ENCODE measurements around the gene CLTA.

GRCh38 chr9:36158917-36159316 lies 31.8 kb upstream of the CLTA start:
- TF ChIP-seq CTCF (IDR thresholded peaks at IDR 0.05) (no peak), EP300 (IDR thresholded peaks at IDR 0.05) (no peak)

Measured in ovary (tissue), 3 donors.